GM10266 (cell line): Measurements from ENCODE around the gene ENPP4.
A peak's percentile ranks its signal among the peaks of the same experiment; 100 is the strongest.
"Not testable (repeated sequence)": the region's sequence is repeated elsewhere in the genome, so short reads cannot be mapped to it uniquely, and the experiment has no call there.

Experiments
- DNase-seq: peaks from one replicate; pipeline ENCODE4 v3.0.0; 2012; ENCODE audit errors: extremely low spot score
- CTCF ChIP-seq: IDR thresholded peaks from 2 replicates; pipeline ENCODE4 v1.5.1; 2012; ENCODE audit warnings: mild to moderate bottlenecking, low read depth; ENCODE audit not compliant: control insufficient read depth, insufficient read depth; ENCODE audit errors: missing control alignments

The ENPP4 gene

GRCh38 chr6:46129629-46130511 lies at the start of gene ENPP4:
TSS of gene ENPP4 (plus strand) at chr6:46129989. CDS start at chr6:46139584, 9,595 bp downstream.
- TF ChIP-seq CTCF = peak; percentile 0
- peak; percentile 95 for DNase-seq

GRCh38 chr6:46080111-46080510 lies 49.7 kb upstream of the ENPP4 start:
- DNase-seq = no peak
- no peak for TF ChIP-seq CTCF

- not testable (repeated sequence) for DNase-seq
These were observed 44.1 kb upstream of the ENPP4 start for GRCh38 chr6:46085688-46086087.

GRCh38 chr6:46090115-46091079 lies 39.4 kb upstream of the ENPP4 start:
- TF ChIP-seq CTCF = peak; percentile 71
- peak; percentile 52 for DNase-seq

GRCh38 chr6:46091080-46091478 lies 38.7 kb upstream of the ENPP4 start:
- TF ChIP-seq CTCF = no peak
- no peak for DNase-seq

GRCh38 chr6:46095251-46095650 lies 34.5 kb upstream of the ENPP4 start:
- no peak for DNase-seq
- TF ChIP-seq CTCF = no peak

- TF ChIP-seq CTCF = no peak
- no peak for DNase-seq
These were observed 32.4 kb upstream of the ENPP4 start for GRCh38 chr6:46097366-46097765.
